HFF-Myc (cell line): Measurements from ENCODE around the gene SWI5.
"Not testable (repeated sequence)": the region's sequence is repeated elsewhere in the genome, so short reads cannot be mapped to it uniquely, and the experiment has no call there.

Source experiments
- DNase-seq: peaks from one replicate; pipeline ENCODE4 v3.0.0-alpha.2; 2011; ENCODE audit warnings: low read depth; ENCODE audit errors: extremely low read depth
- H3K4me3 ChIP-seq: replicated peaks from 2 replicates; pipeline ENCODE4 v1.5.1; 2011; ENCODE audit warnings: low read depth, mild to moderate bottlenecking, control low read depth, low read length
- TF ChIP-seq, protein P1 (sequence below): IDR thresholded peaks from 2 replicates; pipeline ENCODE4 v1.5.1; 2012; ENCODE audit warnings: mild to moderate bottlenecking, low read depth, low read length, control low read depth; ENCODE audit errors: missing control alignments

The SWI5 gene

DNA sequence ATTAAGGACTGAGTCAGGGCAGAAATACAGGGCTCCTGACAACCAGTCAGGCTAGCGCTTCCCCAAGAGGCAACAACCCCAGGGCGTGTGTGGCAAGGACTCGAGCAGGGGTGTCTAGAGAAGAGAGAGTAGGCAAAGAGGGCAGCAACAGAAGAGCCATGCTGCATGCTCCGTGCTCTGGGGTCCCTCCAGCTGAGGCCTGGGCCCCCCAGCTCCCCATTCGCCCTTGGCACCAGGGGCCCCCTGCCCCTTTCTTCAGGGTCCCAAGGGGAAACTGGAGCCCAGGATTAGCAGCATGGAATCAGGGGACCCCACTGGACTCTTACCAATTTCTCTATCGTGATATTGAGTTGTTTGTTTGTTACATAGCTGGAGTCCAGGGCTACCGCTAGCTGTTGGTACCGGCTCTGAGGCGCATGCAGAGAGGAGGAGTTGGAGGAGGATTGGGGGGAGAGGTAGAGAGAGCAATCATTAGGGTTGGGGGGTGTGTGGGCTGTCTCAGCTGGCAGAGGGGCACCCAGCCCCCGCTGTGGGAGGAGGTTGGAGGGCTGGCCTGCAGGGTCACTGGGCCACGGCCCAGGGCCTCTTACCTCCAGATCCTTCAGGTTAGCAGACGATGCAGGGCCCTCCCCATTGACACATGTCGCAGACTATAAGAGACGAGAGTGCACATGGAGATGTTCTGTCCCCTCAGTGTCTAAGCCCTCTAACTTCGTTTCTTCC, 9.0 kb upstream of the SWI5 start:
- no peak for DNase-seq
- TF ChIP-seq, protein P1, sequence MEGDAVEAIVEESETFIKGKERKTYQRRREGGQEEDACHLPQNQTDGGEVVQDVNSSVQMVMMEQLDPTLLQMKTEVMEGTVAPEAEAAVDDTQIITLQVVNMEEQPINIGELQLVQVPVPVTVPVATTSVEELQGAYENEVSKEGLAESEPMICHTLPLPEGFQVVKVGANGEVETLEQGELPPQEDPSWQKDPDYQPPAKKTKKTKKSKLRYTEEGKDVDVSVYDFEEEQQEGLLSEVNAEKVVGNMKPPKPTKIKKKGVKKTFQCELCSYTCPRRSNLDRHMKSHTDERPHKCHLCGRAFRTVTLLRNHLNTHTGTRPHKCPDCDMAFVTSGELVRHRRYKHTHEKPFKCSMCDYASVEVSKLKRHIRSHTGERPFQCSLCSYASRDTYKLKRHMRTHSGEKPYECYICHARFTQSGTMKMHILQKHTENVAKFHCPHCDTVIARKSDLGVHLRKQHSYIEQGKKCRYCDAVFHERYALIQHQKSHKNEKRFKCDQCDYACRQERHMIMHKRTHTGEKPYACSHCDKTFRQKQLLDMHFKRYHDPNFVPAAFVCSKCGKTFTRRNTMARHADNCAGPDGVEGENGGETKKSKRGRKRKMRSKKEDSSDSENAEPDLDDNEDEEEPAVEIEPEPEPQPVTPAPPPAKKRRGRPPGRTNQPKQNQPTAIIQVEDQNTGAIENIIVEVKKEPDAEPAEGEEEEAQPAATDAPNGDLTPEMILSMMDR, result no peak
- H3K4me3 ChIP-seq, result no peak overlapping the region

DNA sequence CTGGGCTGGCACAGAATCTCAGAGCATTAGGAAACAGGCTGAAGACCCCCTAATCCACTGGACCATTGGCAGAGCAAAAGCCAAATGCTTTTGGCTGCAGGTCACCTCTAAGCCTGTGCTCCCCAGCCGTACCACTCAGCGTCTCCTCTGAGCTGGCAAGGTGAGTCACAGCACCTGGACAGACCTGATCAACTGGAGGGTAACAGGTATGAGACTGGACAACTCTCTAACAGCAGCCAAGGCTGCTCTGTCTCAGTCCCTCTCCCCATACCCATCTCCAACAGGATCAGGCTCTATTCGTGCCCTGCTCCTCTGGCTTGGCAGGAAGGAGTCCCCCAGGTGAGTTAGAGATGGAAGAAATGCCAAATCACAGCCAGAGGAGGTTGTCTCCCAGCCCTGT, 5.0 kb upstream of the SWI5 start:
- DNase-seq, result no peak
- TF ChIP-seq, protein P1, result no peak
- H3K4me3 ChIP-seq, result no peak overlapping the region

DNA sequence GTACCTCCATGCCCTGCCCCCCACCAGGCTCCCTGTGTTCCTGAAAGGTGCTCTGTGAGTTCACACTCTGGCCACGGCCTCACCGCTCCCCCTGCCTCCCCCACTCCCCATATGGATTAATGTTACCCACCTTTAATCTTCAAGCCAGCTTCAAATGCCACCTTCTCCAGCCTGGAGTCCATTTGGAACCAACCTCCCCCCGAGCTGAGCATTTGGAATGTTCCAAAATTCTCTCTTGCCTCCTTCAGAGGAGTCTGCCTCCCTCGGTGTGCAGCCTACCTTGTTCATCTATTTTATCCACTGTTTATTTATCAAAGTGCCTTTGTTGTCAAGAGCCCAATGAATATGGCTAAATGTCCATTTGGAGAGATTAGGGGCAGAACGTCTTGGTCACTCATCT, 4.6 kb upstream of the SWI5 start:
- H3K4me3 ChIP-seq, result no peak overlapping the region
- no peak for DNase-seq

DNA sequence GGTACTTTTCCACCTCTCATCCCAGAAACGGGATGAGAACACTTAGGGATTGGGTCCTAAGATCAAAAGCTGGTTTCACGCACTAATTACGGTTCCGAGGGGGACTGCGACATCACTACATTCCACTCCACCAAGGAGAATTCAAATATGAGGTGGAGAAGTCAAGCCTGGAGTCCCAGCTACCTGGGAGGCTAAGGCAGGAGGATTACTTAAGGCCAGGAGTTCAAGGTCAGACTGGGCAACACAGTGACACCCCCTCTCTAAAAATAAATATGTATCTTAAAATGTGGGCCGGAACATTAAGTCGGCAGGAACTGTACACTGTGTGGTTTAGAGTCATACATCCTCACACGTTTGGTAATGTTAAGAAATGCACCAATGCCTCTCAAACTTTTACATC, 1.8 kb upstream of the SWI5 start:
- H3K4me3 ChIP-seq, result peak overlapping the region; percentile 96; the same call in 1 of the 2 replicates
- no peak for DNase-seq
- TF ChIP-seq, protein P1, result no peak

More for the DNA sequence above, 4.6 kb upstream of the SWI5 start:
- TF ChIP-seq, protein P1, result no peak

DNA sequence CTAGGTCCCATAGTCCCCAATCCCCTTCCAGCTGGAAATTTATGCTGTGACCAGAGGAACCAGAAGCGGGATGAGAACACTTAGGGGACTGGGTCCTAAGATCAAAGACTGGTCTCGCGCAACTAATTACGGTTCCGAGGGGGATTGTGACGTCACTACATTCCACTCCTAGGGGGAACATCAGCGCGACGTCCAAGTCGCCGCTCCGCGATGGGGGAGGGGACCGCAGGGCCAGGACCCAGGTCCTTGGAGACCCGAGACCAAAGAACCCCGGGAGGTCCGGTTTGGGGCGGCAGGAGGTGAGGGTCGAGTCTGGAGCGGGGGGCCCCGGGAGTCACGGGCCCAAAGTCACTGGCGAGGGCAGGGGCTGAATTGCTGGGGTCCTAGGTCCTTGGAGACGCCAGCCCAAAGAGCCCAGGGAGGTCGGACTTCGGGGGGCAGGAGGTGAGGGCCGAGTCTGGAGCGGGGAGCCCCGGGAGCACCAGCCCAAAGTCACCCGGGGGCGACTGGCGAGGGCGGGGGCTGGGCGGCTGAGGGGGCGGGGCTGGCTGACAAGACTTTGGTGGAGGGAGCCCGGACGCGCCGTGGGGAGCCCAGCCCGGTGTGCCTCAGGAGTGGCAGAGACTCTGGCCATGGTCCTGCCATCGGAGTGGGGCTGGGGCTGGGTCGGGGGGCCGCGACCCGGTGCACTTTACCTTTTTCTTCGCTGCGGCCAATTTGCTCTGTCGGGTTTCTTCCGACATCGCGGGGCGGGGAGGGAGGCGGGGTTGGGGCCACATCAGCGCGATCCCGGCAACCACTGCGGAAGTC, 673 bp upstream of the SWI5 start, which contains the start of gene GOLGA2:
Gene GOLGA2, minus strand, starts transcription at position 810 of the 810 bp plus-strand sequence. Its CDS starts 31 bp downstream, at position 779.
- DNase-seq, result no peak
- TF ChIP-seq, protein P1, result no peak
- peak within 1 kb of the TSS; percentile 96 for H3K4me3 ChIP-seq

DNA sequence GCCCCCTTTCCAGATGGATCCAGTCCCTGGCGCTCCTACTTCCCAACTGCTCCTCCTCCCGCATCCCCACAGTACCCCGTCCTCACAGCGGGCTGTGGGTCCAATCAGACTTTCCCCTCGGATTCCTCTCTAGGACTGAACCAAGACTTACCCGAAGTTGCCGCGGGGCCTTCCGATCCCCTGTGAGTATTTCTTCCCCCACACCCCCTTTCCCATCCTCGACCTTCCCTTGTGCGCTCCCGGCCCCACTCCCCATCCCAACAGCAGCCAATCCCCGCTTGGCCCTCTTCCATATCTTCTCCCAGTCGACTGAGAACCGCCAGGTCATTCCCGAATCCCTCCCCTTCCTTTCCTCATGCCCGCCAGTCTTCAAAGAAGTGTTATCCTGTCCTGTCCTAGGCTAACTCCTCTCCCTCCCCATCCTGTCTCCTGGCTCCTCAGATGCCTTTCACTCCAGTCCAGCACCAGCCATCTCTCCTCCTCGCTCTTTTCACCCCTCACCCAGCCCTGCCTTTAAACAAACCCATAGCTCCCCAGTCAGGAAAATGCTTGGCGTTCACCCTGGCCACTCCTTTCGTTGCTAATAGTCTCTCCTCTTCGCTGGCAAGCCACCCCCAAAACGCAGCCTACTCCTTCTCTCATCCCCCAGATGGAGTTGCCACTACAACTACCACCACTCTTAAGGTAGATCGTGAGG, 646 bp downstream of the SWI5 start:
- DNase-seq, result no peak
- peak overlapping the region; percentile 96 for H3K4me3 ChIP-seq

DNA sequence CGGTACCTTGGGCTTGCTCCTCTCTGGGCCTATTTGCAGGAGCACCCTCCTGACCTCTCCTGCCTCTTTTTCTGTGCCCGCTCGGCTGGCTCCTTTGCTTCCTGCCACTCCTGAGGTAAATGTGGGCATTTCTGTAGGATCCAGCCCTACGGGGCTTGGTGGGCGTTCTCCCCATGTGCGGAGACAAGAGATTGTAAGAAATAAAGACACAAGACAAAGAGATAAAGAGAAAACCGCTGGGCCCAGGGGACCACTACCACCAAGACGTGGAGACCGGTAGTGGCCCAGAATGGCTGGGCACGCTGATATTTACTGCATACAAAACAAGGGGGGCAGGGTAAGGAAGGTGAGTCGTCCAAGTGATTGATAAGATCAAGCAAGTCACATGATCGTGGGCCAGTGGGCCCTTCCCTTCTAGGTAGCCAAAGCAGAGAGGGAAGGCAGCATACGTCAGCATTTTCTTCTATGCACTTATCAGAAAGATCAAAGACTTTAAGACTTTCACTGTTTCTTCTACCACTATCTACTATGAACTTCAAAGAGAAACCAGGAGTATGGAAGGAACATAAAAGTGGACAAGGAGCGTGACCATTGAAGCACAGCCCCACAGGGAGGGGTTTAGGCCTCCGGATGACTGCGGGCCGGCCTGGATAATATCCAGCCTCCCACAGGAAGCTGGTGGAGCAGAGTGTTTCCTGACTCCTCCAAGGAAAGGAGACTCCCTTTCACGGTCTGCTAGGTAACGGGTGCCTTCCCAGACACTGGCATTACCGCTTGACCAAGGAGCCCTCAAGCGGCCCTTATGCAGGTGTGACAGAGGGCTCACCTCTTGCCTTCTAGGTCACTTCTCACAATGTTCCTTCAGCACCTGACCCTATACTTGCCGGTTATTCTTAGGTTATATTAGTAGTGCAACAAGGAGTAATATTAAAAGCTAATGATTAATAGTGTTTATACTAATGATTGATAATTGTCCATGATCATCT, 3.3 kb downstream of the SWI5 start:
- not testable (repeated sequence) for H3K4me3 ChIP-seq, DNase-seq

More for the DNA sequence above, 646 bp downstream of the SWI5 start:
- TF ChIP-seq, protein P1, result no peak
